Erythroblast (primary cell): ENCODE results near the gene ANKRD6.

ENCODE experiments used
- GATA1 ChIP-seq: IDR thresholded peaks from 2 replicates; pipeline ENCODE4 v1.6.1; 2011; ENCODE audit warnings: low read depth, mild to moderate bottlenecking, control low read depth, low read length, moderate library complexity
- POLR2A ChIP-seq: IDR thresholded peaks from 2 replicates; pipeline ENCODE4 v1.6.1; 2011; ENCODE audit warnings: mild to moderate bottlenecking, low read length

DNA sequence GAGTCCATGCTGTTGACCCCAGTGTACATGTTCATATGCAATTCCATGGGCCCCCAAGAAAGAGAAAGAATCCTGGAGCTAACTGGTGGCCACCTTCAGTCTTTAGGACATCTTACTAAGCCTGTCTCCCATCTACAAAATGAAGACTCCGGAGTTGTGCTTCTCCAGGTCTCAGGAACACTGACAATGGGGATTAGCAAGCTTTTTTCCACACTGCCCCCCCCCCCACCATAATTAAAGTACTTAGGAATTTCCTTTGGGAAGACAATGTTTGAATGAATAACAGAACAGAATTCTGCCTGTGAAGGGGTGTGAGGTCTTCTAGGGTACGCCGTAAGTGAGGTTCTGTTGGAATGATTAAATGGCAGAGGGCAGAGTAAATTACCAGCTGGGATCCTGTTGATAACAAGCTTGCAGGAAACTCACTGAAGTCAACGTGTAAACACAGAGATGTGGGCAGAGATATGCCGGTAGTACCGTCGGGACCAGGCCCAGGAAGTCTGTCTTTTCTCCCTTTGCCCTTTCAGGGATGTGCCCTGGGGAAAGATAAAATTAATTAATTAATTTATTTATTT is 63.1 kb downstream of the ANKRD6 start:
- TF ChIP-seq POLR2A (no peak), GATA1 (no peak)
